ENCODE results near the gene DDX1.
"Not testable (repeated sequence)": the region's sequence is repeated elsewhere in the genome, so short reads cannot be mapped to it uniquely, and the experiment has no call there.

Gene DDX1

DNA sequence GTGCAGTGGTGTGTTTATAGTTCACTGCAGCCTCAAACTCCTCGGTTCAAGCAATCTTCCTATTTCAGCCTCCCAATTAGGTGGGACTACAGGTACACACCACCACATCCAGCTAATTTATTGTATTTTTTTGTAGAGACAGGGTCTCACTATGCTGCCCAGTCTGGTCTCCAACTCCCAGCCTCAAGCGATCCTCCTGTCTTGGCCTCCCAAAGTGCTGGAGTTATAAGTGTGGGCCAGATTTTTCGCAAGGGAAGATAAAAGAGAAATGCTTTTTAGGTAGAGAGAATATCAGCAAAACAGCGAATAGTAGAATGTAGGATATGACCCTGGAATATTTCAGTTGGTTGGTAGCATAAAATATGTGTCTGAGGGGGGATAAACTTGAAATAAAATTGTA, 4.3 kb downstream of the DDX1 start:
- DNase-seq = no peak

- DNase-seq = no peak
These were observed 4.7 kb downstream of the DDX1 start for GRCh38 chr2:15596350-15596749.

GRCh38 chr2:15596968-15597367, 5.3 kb downstream of the DDX1 start:
- no peak for DNase-seq

DNA sequence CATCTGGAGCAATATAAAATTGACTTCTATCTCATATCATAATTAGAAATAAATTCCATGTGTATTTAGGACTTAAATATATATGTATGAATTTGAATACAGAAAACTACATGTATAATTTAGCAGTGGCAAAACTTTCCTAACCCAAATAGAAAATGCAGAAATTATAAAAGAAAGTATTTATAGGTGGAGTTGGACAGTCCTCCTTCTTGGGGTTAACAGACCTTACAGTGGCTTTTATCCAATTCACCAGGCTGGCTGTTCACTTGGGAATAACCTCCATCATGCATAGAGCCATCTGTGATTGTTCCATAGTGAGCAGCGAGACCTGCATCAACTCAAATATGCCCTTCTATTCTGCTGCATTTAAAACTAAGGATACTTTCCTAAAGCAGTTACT, 8.3 kb downstream of the DDX1 start:
- DNase-seq = no peak

GRCh38 chr2:15601681-15602080, 10.0 kb downstream of the DDX1 start:
- DNase-seq = no peak

DNA sequence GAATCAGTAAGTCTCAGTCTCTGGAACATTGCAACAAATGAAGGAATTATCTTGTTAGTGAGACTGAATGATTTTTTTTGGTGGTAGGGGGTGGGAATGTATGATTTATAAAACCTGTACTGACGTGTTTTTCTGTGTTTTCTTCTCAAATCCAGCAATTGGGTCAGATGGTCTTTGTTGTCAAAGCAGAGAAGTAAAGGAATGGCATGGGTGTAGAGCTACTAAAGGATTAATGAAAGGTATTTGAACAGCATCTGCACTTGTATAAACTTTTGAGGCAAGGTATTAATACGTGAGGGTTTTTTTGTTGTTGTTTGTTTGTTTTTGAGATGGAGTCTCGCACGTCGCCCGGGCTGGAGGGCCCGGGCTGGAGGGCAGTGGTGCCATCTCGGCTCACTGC, 10.7 kb downstream of the DDX1 start:
- no peak for DNase-seq

- no peak for DNase-seq
These were observed 11.5 kb downstream of the DDX1 start for GRCh38 chr2:15603044-15603765.

GRCh38 chr2:15603948-15604347, 12.3 kb downstream of the DDX1 start:
- DNase-seq = no peak

DNA sequence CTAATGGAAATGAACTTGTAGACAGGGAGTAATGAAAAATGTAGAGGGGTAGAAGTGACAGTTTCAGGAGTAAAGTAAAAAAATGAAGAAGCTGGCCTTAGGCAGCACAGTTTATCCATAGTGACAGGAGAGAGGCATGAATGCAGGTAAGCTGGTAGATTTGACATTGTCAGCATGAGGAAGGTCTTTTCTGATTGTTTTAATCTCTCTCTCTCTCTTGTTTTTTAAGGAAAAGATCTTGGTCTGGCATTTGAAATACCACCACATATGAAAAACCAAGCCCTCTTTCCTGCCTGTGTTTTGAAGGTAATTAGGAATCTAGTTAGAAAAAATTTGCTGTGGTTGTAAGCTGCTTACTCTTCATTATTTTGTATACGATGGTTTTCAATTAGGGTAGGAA, 14.1 kb downstream of the DDX1 start:
- no peak for DNase-seq

GRCh38 chr2:15606481-15607441, 15.1 kb downstream of the DDX1 start:
- DNase-seq = no peak

GRCh38 chr2:15607709-15608391, 16.2 kb downstream of the DDX1 start:
- no peak for DNase-seq

DNA sequence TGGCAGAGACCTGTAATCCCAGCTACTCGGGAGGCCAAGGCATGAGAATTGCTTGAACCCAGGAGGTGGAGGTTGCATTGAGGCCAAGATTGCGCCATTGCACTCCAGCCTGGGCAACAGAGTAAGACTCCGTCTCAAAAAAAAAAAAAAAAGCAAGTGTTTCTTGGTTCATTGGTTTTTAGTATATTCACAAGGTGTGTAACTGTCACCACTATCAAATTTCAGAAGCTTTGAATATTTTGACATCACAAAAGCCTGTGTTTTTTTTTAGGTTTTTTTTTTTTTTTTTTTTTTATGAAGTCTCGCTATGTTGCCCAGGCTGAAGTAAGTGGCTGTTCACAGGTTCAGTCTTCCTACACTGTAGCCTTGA, 16.7 kb downstream of the DDX1 start:
- DNase-seq = no peak

- no peak for DNase-seq
These were observed 17.8 kb downstream of the DDX1 start for GRCh38 chr2:15609341-15610042.

GRCh38 chr2:15610430-15610952, 18.8 kb downstream of the DDX1 start:
- DNase-seq = no peak

DNA sequence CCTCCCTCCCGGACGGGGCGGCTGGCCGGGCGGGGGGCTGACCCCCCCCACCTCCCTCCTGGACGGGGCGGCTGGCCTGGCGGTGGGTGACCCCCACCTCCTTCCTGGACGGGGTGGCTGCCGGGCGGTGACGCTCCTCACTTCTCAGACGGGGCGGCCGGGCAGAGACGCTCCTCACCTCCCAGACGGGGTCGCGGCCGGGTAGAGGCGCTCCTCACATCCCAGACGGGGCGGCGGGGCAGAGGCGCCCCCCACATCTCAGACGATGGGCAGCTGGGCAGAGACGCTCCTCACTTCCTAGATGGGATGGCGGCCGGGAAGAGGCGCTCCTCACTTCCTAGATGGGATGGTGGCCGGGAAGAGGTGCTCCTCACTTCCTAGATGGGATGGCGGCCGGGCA, 20.4 kb downstream of the DDX1 start:
- not testable (repeated sequence) for DNase-seq

- DNase-seq = no peak
These were observed 22.2 kb downstream of the DDX1 start for GRCh38 chr2:15613736-15614429.

DNA sequence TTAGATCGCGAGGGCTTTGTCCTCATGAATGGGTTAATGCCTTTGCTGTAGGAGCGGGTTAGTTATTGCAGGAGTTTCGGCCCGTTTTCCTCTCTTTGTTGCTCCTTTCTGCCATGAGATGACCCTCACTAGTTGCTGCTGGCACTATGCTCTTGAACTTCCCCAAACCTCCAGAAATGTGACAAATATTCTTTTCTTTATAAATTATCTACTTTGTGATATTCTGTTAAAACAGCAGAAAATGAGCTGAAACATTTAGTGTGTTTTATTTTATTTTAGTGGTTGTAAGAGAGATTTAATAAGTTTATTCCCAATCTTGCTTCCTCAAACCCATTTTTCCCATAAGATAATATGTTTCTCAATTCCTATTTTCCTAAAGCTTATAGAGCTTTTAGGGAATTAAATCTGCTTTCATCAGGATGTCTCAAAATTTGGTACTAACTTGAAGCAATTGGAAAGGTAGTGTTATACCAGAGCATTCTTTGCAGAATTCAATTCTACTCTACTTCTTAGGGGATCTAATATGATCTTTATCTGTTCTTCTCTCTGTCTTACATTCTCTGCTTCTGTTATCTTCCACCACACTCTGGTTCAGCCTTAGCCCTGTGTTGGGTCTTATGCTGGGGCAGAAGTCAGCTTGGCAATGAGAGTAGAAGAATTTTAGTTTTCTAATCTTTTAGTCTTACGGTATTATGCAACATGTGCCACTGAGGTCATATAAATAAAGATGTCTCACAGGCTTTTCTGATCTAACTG, 23.1 kb downstream of the DDX1 start:
- no peak for DNase-seq

DNA sequence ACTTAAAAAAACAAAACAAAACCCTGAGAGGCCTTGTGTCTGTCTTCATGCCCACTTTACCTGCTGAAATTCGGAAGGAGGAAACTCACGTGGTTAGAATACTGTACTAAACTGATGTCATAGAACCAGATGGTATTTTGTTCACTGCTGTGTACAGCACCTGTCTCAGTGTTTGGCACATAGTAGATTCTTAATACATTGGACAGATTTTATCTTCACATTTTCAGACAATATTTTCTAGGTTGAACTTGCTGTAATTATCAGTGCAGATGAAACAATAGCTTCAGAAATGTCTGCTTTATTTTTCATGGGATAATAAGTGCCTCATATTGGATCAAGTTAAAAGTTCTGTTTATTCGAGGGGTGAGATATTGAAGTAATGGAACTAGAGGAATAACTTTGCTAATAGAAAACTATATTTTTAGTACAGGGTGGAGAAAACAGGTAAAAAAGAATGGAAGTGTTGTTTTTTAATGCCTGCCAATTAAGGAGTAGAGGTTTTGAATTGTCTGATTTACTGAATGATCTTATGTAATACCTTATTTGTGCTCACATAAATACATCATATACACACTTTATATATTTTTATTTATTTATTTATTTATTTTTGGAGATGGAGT, 23.7 kb downstream of the DDX1 start:
- no peak for DNase-seq

DNA sequence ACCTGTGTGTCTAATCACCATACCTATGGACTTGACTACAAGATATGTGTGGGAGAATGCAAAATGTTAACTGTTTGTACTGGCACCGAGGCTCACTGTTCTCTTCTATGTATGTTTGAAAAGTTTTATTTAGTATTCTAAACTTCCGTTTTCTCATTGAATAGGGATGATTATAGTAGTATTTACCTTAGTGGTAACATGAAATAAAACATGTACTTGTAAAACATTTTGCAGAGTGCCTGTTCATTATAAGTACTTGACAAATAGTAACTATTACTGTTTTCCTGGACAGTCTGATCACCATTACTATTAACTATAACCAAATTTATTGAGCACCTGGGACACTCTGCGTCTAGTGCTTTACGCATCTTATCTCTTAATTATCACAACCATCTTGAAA, 24.8 kb downstream of the DDX1 start:
- no peak for DNase-seq

GRCh38 chr2:15616850-15617777, 25.4 kb downstream of the DDX1 start:
- DNase-seq = no peak

Data from CD4-positive, alpha-beta T cell treated with Interferon alpha-2 for 1 hour (primary cell).